H9 (cell line): ENCODE measurements around the gene MMP25. TPM values are rescaled to one million over a fixed set of nuclear protein-coding genes. Genes with fewer than 3 reads are reported as not detected.

ENCODE experiments used
- DNase-seq: peaks from one replicate; pipeline ENCODE4 v3.0.0-alpha.2; 2017
- H2AFZ ChIP-seq: one replicate; pipeline ENCODE4 v1.6.1; 2013; ENCODE audit warnings: mild to moderate bottlenecking, low read length, control low read depth, moderate library complexity
- H2AK5ac ChIP-seq: 2 replicates; pipeline ENCODE4 v1.6.1; 2013; ENCODE audit warnings: low read length, control low read depth, mixed read lengths; ENCODE audit not compliant: insufficient read length
- H2BK120ac ChIP-seq: one replicate; pipeline ENCODE4 v1.6.1; 2013; ENCODE audit warnings: low read depth, mild to moderate bottlenecking, low read length, control low read depth, inconsistent platforms; ENCODE audit not compliant: poor library complexity, severe bottlenecking
- H2BK12ac ChIP-seq: 2 replicates; pipeline ENCODE4 v1.6.1; 2013; ENCODE audit warnings: low read length, control low read depth, mixed read lengths, low read depth; ENCODE audit not compliant: insufficient read length
- H2BK15ac ChIP-seq: 2 replicates; pipeline ENCODE4 v1.6.1; 2013; ENCODE audit warnings: low read depth, low read length, control low read depth
- H2BK20ac ChIP-seq: one replicate; pipeline ENCODE4 v1.6.1; 2013; ENCODE audit warnings: low read depth, mild to moderate bottlenecking, low read length, control low read depth, inconsistent platforms; ENCODE audit not compliant: poor library complexity, severe bottlenecking
- H2BK5ac ChIP-seq: 2 replicates; pipeline ENCODE4 v1.6.1; 2013; ENCODE audit warnings: low read length, control low read depth, mixed read lengths; ENCODE audit not compliant: insufficient read length
- H3K14ac ChIP-seq: 2 replicates; pipeline ENCODE4 v1.6.1; 2013; ENCODE audit warnings: low read length, control low read depth; ENCODE audit not compliant: insufficient read depth
- H3K18ac ChIP-seq: 2 replicates; pipeline ENCODE4 v1.6.1; 2013; ENCODE audit warnings: low read depth, mild to moderate bottlenecking, mixed read lengths, low read length, control low read depth; ENCODE audit not compliant: insufficient read length
- H3K23ac ChIP-seq: 2 replicates; pipeline ENCODE4 v1.6.1; 2013; ENCODE audit warnings: low read length, control low read depth, mixed read lengths, low read depth; ENCODE audit not compliant: insufficient read length
- H3K23me2 ChIP-seq: 2 replicates; pipeline ENCODE4 v1.6.1; 2013; ENCODE audit warnings: low read depth, mild to moderate bottlenecking, mixed read lengths, low read length, control low read depth; ENCODE audit not compliant: insufficient read length, poor library complexity, severe bottlenecking
- H3K27ac ChIP-seq: 2 replicates; pipeline ENCODE4 v1.5.1; 2013; ENCODE audit warnings: low read length, control low read depth, mixed read lengths, low read depth; ENCODE audit not compliant: insufficient read length
- H3K27me3 ChIP-seq: 2 replicates; pipeline ENCODE4 v1.6.1; 2013; ENCODE audit warnings: low read length, control low read depth, inconsistent platforms; ENCODE audit not compliant: insufficient read depth
- H3K4ac ChIP-seq: 2 replicates; pipeline ENCODE4 v1.6.1; 2013; ENCODE audit warnings: low read depth, mild to moderate bottlenecking, control low read depth, inconsistent platforms, low read length, moderate library complexity
- H3K4me1 ChIP-seq: 2 replicates; pipeline ENCODE4 v1.6.1; 2013; ENCODE audit warnings: low read length, control low read depth, inconsistent platforms; ENCODE audit not compliant: insufficient read depth
- H3K4me2 ChIP-seq: 2 replicates; pipeline ENCODE4 v1.6.1; 2013; ENCODE audit warnings: low read length, control low read depth, mixed read lengths; ENCODE audit not compliant: insufficient read length, insufficient read depth
- H3K56ac ChIP-seq: 2 replicates; pipeline ENCODE4 v1.6.1; 2013; ENCODE audit warnings: low read depth, mild to moderate bottlenecking, mixed read lengths, low read length, control low read depth; ENCODE audit not compliant: insufficient read length
- H3K79me1 ChIP-seq: 2 replicates; pipeline ENCODE4 v1.6.1; 2013; ENCODE audit warnings: low read depth, mild to moderate bottlenecking, moderate library complexity, low read length, control low read depth, inconsistent platforms; ENCODE audit not compliant: insufficient read depth, poor library complexity, severe bottlenecking
- H3K79me2 ChIP-seq: 2 replicates; pipeline ENCODE4 v1.6.1; 2013; ENCODE audit warnings: low read length, control low read depth, inconsistent platforms; ENCODE audit not compliant: insufficient read depth
- H3K9ac ChIP-seq: 2 replicates; pipeline ENCODE4 v1.6.1; 2013; ENCODE audit warnings: low read length, control low read depth, mixed read lengths; ENCODE audit not compliant: insufficient read length; ENCODE audit errors: extremely low read depth
- H3K9me3 ChIP-seq: one replicate; pipeline ENCODE4 v1.6.1; 2013; ENCODE audit warnings: low read depth, low read length, inconsistent platforms; ENCODE audit not compliant: control insufficient read depth
- H3T11ph ChIP-seq: one replicate; pipeline ENCODE4 v1.6.1; 2013; ENCODE audit warnings: mild to moderate bottlenecking, low read length, control low read depth, inconsistent platforms
- H4K20me1 ChIP-seq: one replicate; pipeline ENCODE4 v1.6.1; 2013; ENCODE audit not compliant: control insufficient read depth, insufficient read length, insufficient read depth
- H4K5ac ChIP-seq: 2 replicates; pipeline ENCODE4 v1.6.1; 2013; ENCODE audit warnings: low read depth, mild to moderate bottlenecking, mixed read lengths, low read length, control low read depth; ENCODE audit not compliant: insufficient read length
- H4K8ac ChIP-seq: replicated peaks from 2 replicates; pipeline ENCODE4 v1.6.1; 2013; ENCODE audit warnings: low read length, control low read depth, mixed read lengths, low read depth; ENCODE audit not compliant: insufficient read length
- H4K91ac ChIP-seq: 2 replicates; pipeline ENCODE4 v1.6.1; 2013; ENCODE audit warnings: low read depth, mild to moderate bottlenecking, moderate library complexity, mixed read lengths, low read length, control low read depth; ENCODE audit not compliant: insufficient read length
- H3K27ac Mint-ChIP-seq, 3 experiments: 2 replicates in 2 of 3; 3 replicates in 1 of 3; pipeline ENCODE4 v1.8.0; 2020 to 2021; ENCODE audit warnings: mixed read lengths in 3 of 3, mild to moderate bottlenecking in 1 of 3, moderate library complexity in 1 of 3
- H3K27me3 Mint-ChIP-seq: 2 replicates; pipeline ENCODE4 v1.8.0; 2021; ENCODE audit warnings: low read depth, mild to moderate bottlenecking, moderate library complexity, mixed read lengths
- H3K36me3 Mint-ChIP-seq, 3 experiments: 2 replicates in 2 of 3; 3 replicates in 1 of 3; pipeline ENCODE4 v1.8.0; 2020 to 2021; ENCODE audit warnings: low read depth in 3 of 3, mixed read lengths in 3 of 3; ENCODE audit not compliant: insufficient read depth in 1 of 3
- H3K4me1 Mint-ChIP-seq, 2 experiments: 2 replicates each; pipeline ENCODE4 v1.8.0; 2020; ENCODE audit warnings: mixed read lengths in 2 of 2
- H3K4me3 Mint-ChIP-seq, 2 experiments: 2 replicates in 1 of 2; 3 replicates in 1 of 2; pipeline ENCODE4 v1.8.0; 2020 to 2021; ENCODE audit warnings: mild to moderate bottlenecking in 2 of 2, mixed read lengths in 2 of 2, moderate library complexity in 1 of 2
- H3K9me3 Mint-ChIP-seq, 2 experiments: 2 replicates in 1 of 2; 3 replicates in 1 of 2; pipeline ENCODE4 v1.8.0; 2020; ENCODE audit warnings: mild to moderate bottlenecking in 2 of 2, mixed read lengths in 2 of 2, moderate library complexity in 1 of 2
- WGBS: extraction: QIAGEN DNeasy Blood & Tissue Kit; methylation state at CpG from one replicate; pipeline ENCODE4 v1.1.7; 2013; ENCODE audit warnings: missing lambda C conversion rate, low lambda C conversion rate, mixed read lengths; ENCODE audit not compliant: insufficient read length; ENCODE audit errors: extremely low coverage; 5-methylcytosine and 5-hydroxymethylcytosine counted together
- total RNA-seq: library from RNA; stranded (reverse); gene quantifications from 2 replicates; pipeline ENCODE4 v1.2.1, GENCODE V29; 2021
- TF ChIP-seq, protein P1 (sequence below): fragments of 200-600 bp; sonication (generic); conservative IDR thresholded peaks from 3 replicates; pipeline ENCODE4 v1.8.0; 2021; ENCODE audit warnings: antibody characterized with exemption, mild to moderate bottlenecking

The MMP25 gene
- total RNA-seq, 1 experiment from 2014 or later: 13.5 TPM

GRCh38 chr16:3088925-3089716, 42.8 kb downstream of the MMP25 start:
- DNase-seq: no peak
- Histone ChIP-seq H3K14ac (no peak overlapping the region), H3K23ac (no peak overlapping the region), H3K9ac (no peak overlapping the region), H4K5ac (no peak overlapping the region), H3K56ac (no peak overlapping the region), H3K27me3 (no peaks in the 10 kb centered on the region), H2AK5ac (no peak overlapping the region), H2BK20ac (no peak overlapping the region), H3K23me2 (no peaks in the 10 kb centered on the region), H2BK15ac (no peak overlapping the region), H4K20me1 (no peaks in the 10 kb centered on the region), H3K18ac (no peak overlapping the region), H3K27ac (no peak overlapping the region), H3K4me2 (no peak overlapping the region), H2BK12ac (no peak overlapping the region), H2BK5ac (no peak overlapping the region), H4K91ac (no peak overlapping the region), H3K4me1 (no peaks in the 10 kb centered on the region), H2AFZ (no peak overlapping the region), H3K4ac (no peak overlapping the region), H2BK120ac (no peak overlapping the region), H3K79me1 (peaks cover 6% of the 10 kb centered on the region), H3T11ph (no peak overlapping the region), H3K79me2 (peaks cover 2% of the 10 kb centered on the region; the same call in 1 of the 2 replicates), H3K9me3 (no peaks in the 10 kb centered on the region), H4K8ac (no peak overlapping the region)
- H3K9me3 Mint-ChIP-seq: no peaks in the 10 kb centered on the region
- peaks cover 10 to 17% of the 10 kb centered on the region in 2 experiments for H3K4me1 Mint-ChIP-seq
- H3K27ac Mint-ChIP-seq: peak overlapping the region in 1 of 3 experiments; percentile 83; a peak in 2 of 7 replicates
- no peaks in the 10 kb centered on the region; the same call in 1 of the 2 replicates for H3K27me3 Mint-ChIP-seq
- TF ChIP-seq, protein P1, sequence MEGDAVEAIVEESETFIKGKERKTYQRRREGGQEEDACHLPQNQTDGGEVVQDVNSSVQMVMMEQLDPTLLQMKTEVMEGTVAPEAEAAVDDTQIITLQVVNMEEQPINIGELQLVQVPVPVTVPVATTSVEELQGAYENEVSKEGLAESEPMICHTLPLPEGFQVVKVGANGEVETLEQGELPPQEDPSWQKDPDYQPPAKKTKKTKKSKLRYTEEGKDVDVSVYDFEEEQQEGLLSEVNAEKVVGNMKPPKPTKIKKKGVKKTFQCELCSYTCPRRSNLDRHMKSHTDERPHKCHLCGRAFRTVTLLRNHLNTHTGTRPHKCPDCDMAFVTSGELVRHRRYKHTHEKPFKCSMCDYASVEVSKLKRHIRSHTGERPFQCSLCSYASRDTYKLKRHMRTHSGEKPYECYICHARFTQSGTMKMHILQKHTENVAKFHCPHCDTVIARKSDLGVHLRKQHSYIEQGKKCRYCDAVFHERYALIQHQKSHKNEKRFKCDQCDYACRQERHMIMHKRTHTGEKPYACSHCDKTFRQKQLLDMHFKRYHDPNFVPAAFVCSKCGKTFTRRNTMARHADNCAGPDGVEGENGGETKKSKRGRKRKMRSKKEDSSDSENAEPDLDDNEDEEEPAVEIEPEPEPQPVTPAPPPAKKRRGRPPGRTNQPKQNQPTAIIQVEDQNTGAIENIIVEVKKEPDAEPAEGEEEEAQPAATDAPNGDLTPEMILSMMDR: no peak
- no CpG with 5 or more reads among the region's 71 CpGs for WGBS
- peaks cover 37 to 75% (median 41%) of the 10 kb centered on the region in 3 experiments; a peak in 6 of 7 replicates for H3K36me3 Mint-ChIP-seq
- peak overlapping the region in 1 of 2 experiments; percentile 20; a peak in 1 of 5 replicates for H3K4me3 Mint-ChIP-seq
